Measurements from ENCODE around the gene GRK4.

The GRK4 gene

DNA sequence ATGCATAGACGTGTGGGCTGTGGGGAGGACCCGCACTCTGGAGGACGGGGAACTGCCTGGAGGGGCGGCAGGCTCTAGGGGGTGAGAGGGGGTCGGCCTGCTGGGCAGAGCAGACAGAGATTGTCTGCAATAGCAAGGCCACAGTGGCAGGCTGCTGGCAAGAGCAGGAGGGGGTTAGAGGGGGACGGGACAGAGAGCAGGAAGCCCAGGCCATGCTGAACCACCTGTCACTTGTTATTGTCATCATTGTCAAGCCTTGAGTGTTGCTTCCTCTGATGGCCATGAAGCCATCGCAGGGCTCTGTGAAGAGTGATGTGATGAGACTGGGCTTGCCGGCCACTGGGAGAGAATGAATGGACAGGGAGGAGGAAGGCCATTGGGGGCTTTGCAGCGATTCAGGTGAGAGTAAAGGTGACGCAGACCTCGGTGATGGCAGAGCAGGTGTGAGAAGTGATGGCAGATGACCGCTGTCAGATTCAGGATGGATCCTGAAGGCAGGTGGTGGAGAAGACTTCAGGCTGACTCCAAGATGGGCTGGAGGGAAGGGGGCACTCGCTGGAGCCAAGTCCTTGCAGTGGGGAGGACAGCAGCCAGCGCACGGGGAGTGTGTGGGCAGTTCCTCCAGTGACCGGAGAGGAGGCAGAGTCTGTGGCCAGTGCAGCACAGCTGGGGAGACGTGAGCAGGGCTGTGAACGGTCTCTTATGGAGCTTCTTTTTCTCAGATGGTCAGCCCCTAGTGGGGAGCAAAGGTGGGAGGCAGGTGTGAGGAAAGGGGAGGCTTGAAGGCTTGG is 67.4 kb downstream of the GRK4 start:
- Histone ChIP-seq H3K27ac (ENCODE audit: low read depth, low read length) (no peak overlapping the region), H3K9me3 (ENCODE audit: insufficient read depth, low read length) (no peaks in the 10 kb centered on the region), H3K27me3 (ENCODE audit: low read length) (no peaks in the 10 kb centered on the region), H3K79me2 (ENCODE audit: insufficient read depth, low read length) (no peaks in the 10 kb centered on the region), H3K36me3 (ENCODE audit: low read length) (no peaks in the 10 kb centered on the region), H4K20me1 (ENCODE audit: low read depth, low read length) (no peaks in the 10 kb centered on the region), H3K9ac (ENCODE audit: low read length) (no peak overlapping the region), H3K4me3 (ENCODE audit: insufficient read depth, low read length, poor library complexity, severe bottlenecking) (no peak overlapping the region), H3K9me2 (replicated peaks; ENCODE audit: insufficient read depth, low read length) (no peaks in the 10 kb centered on the region), H3K4me2 (ENCODE audit: low read depth, low read length, poor library complexity, severe bottlenecking) (no peak overlapping the region), H3F3A (ENCODE audit: insufficient read depth) (no peaks in the 10 kb centered on the region), H2AFZ (ENCODE audit: low read depth, low read length, severe bottlenecking) (no peak overlapping the region)
- TF ChIP-seq, protein P1, sequence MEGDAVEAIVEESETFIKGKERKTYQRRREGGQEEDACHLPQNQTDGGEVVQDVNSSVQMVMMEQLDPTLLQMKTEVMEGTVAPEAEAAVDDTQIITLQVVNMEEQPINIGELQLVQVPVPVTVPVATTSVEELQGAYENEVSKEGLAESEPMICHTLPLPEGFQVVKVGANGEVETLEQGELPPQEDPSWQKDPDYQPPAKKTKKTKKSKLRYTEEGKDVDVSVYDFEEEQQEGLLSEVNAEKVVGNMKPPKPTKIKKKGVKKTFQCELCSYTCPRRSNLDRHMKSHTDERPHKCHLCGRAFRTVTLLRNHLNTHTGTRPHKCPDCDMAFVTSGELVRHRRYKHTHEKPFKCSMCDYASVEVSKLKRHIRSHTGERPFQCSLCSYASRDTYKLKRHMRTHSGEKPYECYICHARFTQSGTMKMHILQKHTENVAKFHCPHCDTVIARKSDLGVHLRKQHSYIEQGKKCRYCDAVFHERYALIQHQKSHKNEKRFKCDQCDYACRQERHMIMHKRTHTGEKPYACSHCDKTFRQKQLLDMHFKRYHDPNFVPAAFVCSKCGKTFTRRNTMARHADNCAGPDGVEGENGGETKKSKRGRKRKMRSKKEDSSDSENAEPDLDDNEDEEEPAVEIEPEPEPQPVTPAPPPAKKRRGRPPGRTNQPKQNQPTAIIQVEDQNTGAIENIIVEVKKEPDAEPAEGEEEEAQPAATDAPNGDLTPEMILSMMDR (IDR thresholded peaks at IDR 0.05; ENCODE audit: insufficient read depth, low read length, poor library complexity, severe bottlenecking) = no peak
- TF ChIP-seq EZH2phosphoT487 (conservative IDR thresholded peaks at IDR 0.05; ENCODE audit: low read length) = no peak

DNA sequence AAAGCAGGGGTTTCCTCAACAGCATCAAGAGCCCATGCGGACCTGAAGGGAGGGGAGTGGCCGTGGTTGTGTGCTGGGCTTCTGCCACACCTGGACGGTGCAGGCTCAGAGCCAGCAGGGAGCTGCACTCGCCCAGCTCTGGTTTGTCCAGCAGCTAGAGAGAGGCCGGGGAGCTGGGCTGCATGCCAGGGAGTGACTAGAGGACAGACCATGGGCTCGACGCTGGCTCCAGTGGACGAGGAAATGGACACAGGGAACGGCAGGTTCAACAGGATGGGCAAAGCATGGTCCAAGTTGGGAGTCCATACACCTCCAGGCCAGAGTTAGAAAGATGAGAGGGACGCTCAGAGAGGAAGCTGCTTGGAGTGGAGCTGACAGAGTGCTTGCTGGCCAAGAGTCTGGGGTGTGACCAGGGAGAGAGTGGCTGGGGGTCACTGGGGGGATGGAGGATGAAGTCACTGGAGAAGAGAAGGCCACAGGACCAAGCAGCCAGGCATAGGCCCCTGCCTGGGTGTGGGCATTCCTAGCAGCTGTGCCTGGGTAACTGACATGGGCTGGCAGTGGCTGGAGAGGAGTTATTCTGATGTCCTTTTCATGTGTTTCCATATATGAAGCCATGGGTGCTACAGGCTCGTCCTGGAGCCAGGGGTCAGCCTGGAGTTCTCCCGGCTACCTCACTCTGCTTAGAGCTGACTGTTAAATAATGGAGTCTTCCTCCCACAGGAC is 68.1 kb downstream of the GRK4 start:
- H3K9me2 ChIP-seq (replicated peaks; ENCODE audit: insufficient read depth, low read length) = no peaks in the 10 kb centered on the region
- no peaks in the 10 kb centered on the region for H3F3A ChIP-seq (ENCODE audit: insufficient read depth)
- no peak overlapping the region for H3K9ac ChIP-seq (ENCODE audit: low read length)
- H3K9me3 ChIP-seq (ENCODE audit: insufficient read depth, low read length) = no peaks in the 10 kb centered on the region
- no peaks in the 10 kb centered on the region for H3K27me3 ChIP-seq (ENCODE audit: low read length)
- H3K4me2 ChIP-seq (ENCODE audit: low read depth, low read length, poor library complexity, severe bottlenecking) = no peak overlapping the region
- H4K20me1 ChIP-seq (ENCODE audit: low read depth, low read length) = no peaks in the 10 kb centered on the region
- no peak overlapping the region for H2AFZ ChIP-seq (ENCODE audit: low read depth, low read length, severe bottlenecking)
- TF ChIP-seq, protein P1 (IDR thresholded peaks at IDR 0.05; ENCODE audit: insufficient read depth, low read length, poor library complexity, severe bottlenecking) = no peak
- no peak for TF ChIP-seq EZH2phosphoT487 (conservative IDR thresholded peaks at IDR 0.05; ENCODE audit: low read length)
- no peak overlapping the region for H3K4me3 ChIP-seq (ENCODE audit: insufficient read depth, low read length, poor library complexity, severe bottlenecking)
- no peaks in the 10 kb centered on the region for H3K79me2 ChIP-seq (ENCODE audit: insufficient read depth, low read length)
- H3K36me3 ChIP-seq (ENCODE audit: low read length) = no peaks in the 10 kb centered on the region
- no peak overlapping the region for H3K27ac ChIP-seq (ENCODE audit: low read depth, low read length)

DNA sequence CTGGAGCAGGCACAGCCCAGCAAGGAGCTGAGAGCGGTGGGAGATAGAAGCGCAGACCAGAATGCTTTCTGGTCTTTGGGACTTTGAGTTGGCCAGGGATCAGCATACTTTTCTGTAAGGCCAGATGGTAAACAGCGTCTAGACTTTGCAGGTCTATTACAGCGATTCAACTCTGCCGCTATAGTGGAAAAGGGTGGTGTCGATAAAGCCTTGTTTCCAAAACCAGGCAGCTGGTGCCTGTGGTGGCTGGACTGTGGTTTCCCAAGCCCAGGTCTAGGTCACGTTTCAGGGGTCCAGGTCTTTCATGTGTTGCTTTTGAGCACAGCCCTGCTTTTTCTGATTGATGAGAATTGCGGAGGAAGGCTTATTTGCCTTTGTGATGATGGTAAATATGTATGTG is 70.9 kb downstream of the GRK4 start:
- Histone ChIP-seq H3K36me3 (ENCODE audit: low read length) (no peaks in the 10 kb centered on the region), H3K4me2 (ENCODE audit: low read depth, low read length, poor library complexity, severe bottlenecking) (no peak overlapping the region), H3K9me2 (replicated peaks; ENCODE audit: insufficient read depth, low read length) (no peaks in the 10 kb centered on the region), H3F3A (ENCODE audit: insufficient read depth) (no peaks in the 10 kb centered on the region), H3K27ac (ENCODE audit: low read depth, low read length) (no peak overlapping the region), H3K9me3 (ENCODE audit: insufficient read depth, low read length) (no peaks in the 10 kb centered on the region), H3K79me2 (ENCODE audit: insufficient read depth, low read length) (no peaks in the 10 kb centered on the region), H4K20me1 (ENCODE audit: low read depth, low read length) (no peaks in the 10 kb centered on the region), H2AFZ (ENCODE audit: low read depth, low read length, severe bottlenecking) (no peak overlapping the region), H3K27me3 (ENCODE audit: low read length) (no peaks in the 10 kb centered on the region), H3K4me3 (ENCODE audit: insufficient read depth, low read length, poor library complexity, severe bottlenecking) (no peak overlapping the region), H3K9ac (ENCODE audit: low read length) (no peak overlapping the region)
- TF ChIP-seq, protein P1 (IDR thresholded peaks at IDR 0.05; ENCODE audit: insufficient read depth, low read length, poor library complexity, severe bottlenecking) = no peak
- no peak for TF ChIP-seq EZH2phosphoT487 (conservative IDR thresholded peaks at IDR 0.05; ENCODE audit: low read length)
